Suppressor macrophage treated with lipopolysaccharide for 1 hour (primary cell): ENCODE measurements around the gene TSPAN16.
A peak's percentile ranks its signal among the peaks of the same experiment; 100 is the strongest.
"Not testable (repeated sequence)": the region's sequence is repeated elsewhere in the genome, so short reads cannot be mapped to it uniquely, and the experiment has no call there.

Source experiments
- DNase-seq, 3 donors: peaks; one replicate each; pipeline ENCODE4 v3.0.0-alpha.2; 2020 to 2022

The TSPAN16 gene

GRCh38 chr19:11321191-11322126 lies 25.5 kb downstream of the TSPAN16 start:
- DNase-seq: no peak

GRCh38 chr19:11322269-11323024 lies 26.5 kb downstream of the TSPAN16 start:
- peak; percentile 56 to 79 (median 62) for DNase-seq

GRCh38 chr19:11323601-11324078 lies 27.7 kb downstream of the TSPAN16 start:
- no peak for DNase-seq

GRCh38 chr19:11324079-11324661 lies 28.2 kb downstream of the TSPAN16 start:
- peak; percentile 66 to 74 (median 70) for DNase-seq

- DNase-seq: no peak
These were observed 28.9 kb downstream of the TSPAN16 start for GRCh38 chr19:11324748-11325389.

- DNase-seq: no peak
These were observed 29.6 kb downstream of the TSPAN16 start for GRCh38 chr19:11325544-11325943.

GRCh38 chr19:11330127-11330526 lies 34.2 kb downstream of the TSPAN16 start:
- DNase-seq: no peak

- DNase-seq: no peak
These were observed 35.5 kb downstream of the TSPAN16 start for GRCh38 chr19:11331502-11331901.

- no peak for DNase-seq
These were observed 36.9 kb downstream of the TSPAN16 start for GRCh38 chr19:11332822-11333221.

- peak in 1 of 3 donors; percentile 13 for DNase-seq
These were observed 37.9 kb downstream of the TSPAN16 start for GRCh38 chr19:11333838-11334237.

GRCh38 chr19:11335449-11336146 lies 39.6 kb downstream of the TSPAN16 start:
- peak in 1 of 3 donors; percentile 17 for DNase-seq

GRCh38 chr19:11337080-11337479 lies 41.1 kb downstream of the TSPAN16 start:
- DNase-seq: peak in 2 of 3 donors; percentile 24 to 25

- no peak for DNase-seq
These were observed 42.2 kb downstream of the TSPAN16 start for GRCh38 chr19:11338121-11338520.

- peak in 2 of 3 donors; percentile 21 to 33 for DNase-seq
These were observed 42.8 kb downstream of the TSPAN16 start for GRCh38 chr19:11338569-11339253.

- DNase-seq: peak; percentile 88 to 96 (median 95)
These were observed 43.5 kb downstream of the TSPAN16 start, which contains the start of gene RAB3D for GRCh38 chr19:11339254-11340098. RAB3D (minus strand) TSS chr19:11339657; CDS start chr19:11337399, 2,258 bp downstream.

GRCh38 chr19:11340099-11340467 lies 44.1 kb downstream of the TSPAN16 start:
- DNase-seq: not testable (repeated sequence)

GRCh38 chr19:11342429-11342828 lies 46.5 kb downstream of the TSPAN16 start:
- peak in 1 of 3 donors; percentile 9 for DNase-seq

- no peak for DNase-seq
These were observed 49.3 kb downstream of the TSPAN16 start for GRCh38 chr19:11345122-11345803.

- peak; percentile 99 to 100 (median 100) for DNase-seq
These were observed 50.4 kb downstream of the TSPAN16 start, which contains the start of the genes CCDC159 and TMEM205 for GRCh38 chr19:11346104-11346940. CCDC159 (plus strand) TSS chr19:11346519; CDS start chr19:11346607, 88 bp downstream. TMEM205 (minus strand) TSS chr19:11346268; CDS start chr19:11345619, 649 bp downstream.
